ENCODE measurements around the gene IL9R.
"Not testable (repeated sequence)": the region's sequence is repeated elsewhere in the genome, so short reads cannot be mapped to it uniquely, and the experiment has no call there.

IL9R gene

DNA sequence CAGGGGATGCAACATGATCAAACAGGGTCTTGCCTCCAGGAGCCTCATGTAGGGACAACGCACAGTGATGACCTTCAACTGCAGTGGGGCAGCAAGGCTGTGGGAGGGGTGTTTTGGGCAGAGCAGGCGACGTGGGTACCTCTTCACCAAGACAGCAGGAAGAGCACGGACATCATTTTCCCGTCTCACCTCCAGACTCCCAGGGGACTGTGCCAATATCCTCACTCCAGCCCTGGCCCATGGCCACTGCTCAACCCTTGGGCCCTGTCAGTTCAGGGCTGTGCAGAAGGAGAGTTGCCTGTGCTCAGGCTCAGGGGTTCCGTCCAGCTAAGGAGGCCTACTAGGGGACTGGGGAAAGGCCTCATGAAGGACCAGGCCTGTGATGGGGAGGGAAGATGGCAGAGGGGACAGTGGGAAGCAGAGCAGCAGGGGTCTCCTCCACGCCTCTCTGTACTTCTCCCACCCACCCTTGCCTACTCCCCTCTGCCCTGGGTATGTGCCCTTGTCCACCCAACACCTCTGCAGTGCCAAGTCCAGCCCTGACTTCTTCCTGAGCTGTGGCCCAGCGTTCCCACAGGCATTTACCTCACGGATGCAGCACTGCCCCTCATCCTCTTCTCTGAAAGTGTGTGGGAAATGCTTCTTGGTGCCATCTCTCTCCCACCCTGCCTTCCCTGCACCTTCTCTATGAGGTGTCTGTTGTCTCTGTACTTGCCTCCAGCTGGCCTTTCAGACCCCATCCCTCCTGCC lies 1.4 kb downstream of the IL9R start:
- no peak for DNase-seq (ENCODE audit: low spot score)

DNA sequence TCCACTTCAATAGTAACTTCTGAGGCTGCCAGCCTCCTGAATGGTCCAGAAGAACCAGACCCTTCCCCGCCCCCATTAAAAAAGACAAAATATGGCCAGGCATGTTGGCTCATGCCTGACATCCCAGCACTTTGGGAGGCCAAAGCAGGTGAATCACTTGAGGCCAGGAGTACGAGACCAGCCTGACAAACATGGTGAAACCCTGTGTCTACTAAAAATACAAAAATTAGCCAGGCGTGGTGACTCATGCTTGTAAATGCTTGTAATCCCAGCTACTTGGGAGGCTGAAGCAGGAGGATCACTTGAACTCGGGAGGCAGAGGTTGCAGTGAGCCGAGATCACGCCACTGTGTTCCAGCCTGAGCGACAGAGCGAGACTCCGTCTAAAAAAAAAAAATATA lies 2.3 kb downstream of the IL9R start:
- DNase-seq (ENCODE audit: low spot score) = not testable (repeated sequence)

DNA sequence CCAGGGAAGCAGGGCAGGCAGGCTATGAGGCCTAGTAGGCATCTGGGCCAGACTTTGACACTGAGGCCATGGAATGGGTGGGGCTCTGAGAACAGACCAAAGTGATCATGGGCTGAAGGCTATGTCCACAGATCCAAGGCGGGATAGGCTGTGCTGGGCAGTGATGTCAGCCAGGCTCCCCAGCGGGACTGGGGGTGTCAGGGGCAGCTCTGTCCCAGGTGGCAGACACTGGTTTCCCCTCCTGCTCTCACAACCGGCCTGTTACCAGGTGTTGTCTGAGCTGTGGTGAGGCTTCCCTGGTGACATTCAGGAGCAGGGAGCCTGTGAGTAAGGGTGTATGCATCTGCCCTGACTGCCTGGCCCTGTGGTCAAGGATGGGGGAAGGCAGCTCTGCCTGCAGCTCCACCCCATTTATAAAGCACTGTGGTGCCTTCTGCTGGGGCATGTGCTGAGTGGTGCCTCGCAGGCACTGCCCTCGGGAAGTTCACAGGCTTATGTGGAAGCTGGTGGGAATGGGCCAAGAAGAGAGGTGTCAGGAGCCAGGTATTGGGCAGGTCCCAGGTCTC lies 2.9 kb downstream of the IL9R start:
- no peak for DNase-seq (ENCODE audit: low spot score)

DNA sequence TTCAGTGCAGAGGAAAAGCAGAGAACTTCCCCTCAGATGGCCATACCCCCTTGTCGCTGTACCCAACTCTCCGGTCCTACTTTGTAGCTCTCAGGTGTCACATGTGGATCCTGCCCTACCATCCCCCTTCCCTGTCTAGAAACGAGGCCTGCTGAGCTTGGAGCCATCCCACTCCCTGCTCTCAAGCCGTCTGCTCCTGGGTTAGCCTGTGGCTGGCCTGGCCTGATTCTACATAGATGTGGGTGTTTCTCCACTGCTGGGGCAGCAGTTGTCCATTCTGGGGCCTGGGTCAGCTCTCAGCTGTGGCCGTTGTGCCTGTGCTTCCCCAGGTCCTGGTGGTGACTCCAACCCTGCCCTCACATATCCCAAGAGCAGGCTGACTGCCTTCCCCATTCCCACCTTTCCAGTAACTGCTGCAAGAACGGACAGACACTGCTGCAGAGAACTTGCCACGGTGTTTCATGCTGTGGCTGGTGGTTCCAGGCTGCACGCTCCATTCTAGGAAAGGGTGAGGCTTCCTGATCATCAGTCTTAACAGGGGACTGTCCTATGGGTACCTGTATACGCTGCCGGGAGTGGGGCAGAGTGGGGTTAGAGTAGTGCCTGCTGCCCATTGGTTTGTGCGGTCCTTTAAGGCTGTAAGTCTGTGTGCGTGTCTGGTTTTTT lies 3.6 kb downstream of the IL9R start:
- no peak for DNase-seq (ENCODE audit: low spot score)

DNA sequence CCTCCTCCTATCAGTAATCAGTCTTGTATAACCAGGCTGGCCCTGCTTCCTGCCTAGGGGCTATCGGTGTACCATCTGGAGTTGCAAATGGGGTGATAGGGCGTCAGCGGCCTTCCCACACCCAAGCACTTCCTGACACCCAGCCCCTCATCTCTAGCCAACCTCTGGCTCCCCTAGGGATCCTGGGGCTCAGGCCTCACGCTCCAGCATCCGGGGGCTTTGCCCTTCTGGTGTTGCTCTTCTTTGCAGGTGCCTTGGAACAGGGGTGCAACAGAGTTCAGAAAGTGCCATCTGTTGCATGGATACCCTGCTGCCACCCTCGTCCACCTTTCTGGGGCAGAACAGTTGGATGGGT lies 4.1 kb downstream of the IL9R start:
- no peak for DNase-seq (ENCODE audit: low spot score)

DNA sequence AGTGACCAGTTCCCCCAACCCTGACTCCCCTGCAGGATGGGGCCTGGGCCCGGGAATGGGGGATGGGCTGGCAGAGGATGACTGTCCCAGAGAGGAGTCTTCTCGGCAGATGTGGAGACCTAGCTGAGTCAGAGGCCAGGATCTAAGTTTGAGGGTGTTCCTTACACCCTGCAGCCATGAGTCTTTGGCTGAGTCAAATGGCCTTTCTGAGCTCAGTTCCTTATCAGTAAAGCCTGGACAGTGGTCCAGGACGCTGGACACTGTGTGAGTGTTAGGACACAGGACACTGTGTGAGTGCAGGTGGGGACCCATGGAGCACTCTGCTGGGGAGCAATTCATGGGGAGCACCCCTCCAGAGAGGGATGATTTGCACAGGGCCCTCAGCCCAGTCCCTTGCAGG lies 5.0 kb downstream of the IL9R start:
- DNase-seq (ENCODE audit: low spot score) = no peak

DNA sequence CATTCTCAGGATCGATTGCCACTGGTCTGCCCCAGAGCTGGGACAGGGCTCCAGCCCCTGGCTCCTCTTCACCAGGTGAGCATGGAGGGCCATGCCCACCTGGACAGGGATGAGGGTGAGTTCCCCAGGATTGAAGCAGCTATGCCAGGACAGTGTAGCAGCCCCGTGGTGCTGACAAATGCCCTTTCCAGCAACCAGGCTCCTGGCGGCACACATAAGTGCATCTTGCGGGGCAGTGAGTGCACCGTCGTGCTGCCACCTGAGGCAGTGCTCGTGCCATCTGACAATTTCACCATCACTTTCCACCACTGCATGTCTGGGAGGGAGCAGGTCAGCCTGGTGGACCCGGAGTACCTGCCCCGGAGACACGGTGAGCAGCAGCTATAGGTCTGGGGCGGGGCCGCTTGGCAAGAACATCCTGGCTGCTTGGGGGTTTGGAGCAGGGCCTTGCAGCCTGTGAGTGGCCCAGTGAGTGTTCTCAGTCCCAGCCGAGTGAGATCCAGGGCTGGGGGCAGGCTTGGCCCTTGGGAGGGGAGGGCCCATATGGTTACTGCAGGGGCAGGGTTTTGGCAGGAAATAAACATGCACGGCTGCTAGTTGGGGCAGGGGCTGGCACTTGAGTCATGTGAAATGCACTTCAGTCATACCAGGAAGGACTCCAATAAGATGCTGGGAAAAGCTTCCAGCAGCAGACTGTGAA lies 6.1 kb downstream of the IL9R start:
- no peak for DNase-seq (ENCODE audit: low spot score)

DNA sequence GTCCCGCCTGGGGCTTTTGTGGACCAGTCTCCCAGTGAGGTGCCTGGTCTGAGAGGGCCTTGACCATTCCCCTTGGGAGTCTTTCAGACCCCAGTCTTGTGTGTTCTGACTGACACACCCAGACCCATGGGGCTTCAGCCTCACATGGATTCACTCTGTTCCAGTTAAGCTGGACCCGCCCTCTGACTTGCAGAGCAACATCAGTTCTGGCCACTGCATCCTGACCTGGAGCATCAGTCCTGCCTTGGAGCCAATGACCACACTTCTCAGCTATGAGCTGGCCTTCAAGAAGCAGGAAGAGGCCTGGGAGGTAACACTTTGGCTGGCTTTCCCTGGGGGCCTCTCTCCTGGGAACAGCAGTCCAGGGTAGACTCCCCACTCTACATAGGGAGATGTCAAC lies 6.8 kb downstream of the IL9R start:
- DNase-seq (ENCODE audit: low spot score) = no peak

DNA sequence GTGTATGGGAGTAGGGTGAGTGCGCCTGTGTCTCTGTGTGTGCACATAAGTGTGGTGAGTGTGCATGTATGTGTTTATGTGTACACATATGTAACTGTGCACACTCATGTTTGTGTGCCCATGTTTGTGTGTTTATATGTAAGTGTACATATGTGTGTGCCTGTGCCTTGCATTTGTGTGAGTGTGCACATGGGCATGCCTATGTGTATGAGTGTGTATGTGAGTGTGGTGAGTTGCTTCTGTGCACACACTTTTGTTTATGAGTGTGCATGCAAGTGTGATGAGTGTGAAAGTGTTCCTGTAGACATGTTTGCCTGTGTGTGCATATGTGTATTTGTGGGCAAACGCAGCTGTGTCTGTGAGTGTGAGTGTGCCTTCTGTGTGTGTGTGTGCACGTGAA lies 7.2 kb downstream of the IL9R start:
- no peak for DNase-seq (ENCODE audit: low spot score)

DNA sequence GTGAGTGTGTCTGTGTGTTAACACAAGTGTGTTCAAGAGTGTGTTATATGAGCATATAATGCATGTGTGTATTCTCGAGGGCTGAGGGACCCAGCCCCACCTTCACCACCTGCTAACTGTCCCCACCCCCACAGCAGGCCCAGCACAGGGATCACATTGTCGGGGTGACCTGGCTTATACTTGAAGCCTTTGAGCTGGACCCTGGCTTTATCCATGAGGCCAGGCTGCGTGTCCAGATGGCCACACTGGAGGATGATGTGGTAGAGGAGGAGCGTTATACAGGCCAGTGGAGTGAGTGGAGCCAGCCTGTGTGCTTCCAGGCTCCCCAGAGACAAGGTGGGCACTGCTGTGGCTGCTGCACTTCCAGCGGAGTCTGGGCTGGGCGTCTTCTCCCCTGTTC lies 7.6 kb downstream of the IL9R start:
- no peak for DNase-seq (ENCODE audit: low spot score)

DNA sequence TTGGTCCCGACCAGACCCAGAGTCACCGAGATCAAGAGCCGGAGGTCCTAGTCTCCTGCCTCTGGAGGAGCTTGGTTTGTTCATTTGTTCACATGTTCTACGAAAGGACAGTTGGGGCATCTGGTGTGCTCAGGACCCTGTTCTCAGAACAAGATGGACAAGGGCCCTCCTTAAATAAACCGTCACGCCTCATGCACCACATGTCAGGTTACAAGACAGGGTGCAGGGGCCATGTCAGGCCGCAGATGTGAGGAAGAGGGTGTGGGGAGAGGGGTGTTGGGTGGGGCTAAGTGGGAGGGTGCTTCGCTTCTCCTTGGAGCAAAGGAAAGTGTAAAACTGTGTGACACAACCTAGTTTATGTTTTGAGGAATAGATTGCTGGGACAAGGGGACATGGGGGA lies 9.0 kb downstream of the IL9R start:
- DNase-seq (ENCODE audit: low spot score) = not testable (repeated sequence)

DNA sequence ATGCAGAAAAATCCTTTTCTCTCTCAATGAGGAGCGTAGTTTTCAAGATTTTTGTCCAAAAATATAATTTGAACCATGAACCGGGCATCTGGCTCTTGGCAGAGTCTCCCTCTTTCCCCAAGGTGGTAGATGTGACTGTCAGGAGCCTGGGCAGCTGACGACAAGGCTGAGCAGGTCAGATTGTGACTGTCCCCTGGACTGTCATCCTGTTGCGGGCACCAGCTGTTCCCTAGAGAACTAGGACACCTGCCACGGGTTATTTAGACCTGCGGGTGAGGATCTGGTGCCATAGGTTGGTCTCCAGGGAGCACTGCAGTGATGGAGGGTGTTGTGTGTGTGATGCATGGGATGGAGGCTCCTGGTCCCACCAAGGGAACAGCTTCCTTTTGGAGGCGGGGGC lies 10.9 kb downstream of the IL9R start:
- not testable (repeated sequence) for DNase-seq (ENCODE audit: low spot score)

DNA sequence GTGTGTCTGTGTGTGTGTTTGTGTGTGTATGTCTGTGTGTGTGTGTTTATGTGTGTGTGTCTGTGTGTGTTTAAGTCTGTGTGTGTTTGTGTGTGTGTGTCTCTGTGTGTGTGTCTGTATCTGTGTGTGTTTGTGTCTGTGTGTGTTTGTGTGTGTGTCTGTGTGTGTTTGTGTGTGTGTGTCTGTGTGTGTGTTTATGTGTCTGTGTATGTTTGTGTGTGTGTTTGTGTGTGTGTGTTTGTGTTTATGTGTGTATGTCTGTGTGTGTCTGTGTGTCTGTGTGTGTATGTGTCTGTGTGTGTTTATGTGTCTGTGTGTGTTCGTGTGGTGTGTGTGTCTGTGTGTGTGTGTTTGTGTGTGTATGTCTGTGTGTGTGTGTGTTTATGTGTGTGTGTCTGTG lies 11.4 kb downstream of the IL9R start:
- no peak for DNase-seq (ENCODE audit: low spot score)

DNA sequence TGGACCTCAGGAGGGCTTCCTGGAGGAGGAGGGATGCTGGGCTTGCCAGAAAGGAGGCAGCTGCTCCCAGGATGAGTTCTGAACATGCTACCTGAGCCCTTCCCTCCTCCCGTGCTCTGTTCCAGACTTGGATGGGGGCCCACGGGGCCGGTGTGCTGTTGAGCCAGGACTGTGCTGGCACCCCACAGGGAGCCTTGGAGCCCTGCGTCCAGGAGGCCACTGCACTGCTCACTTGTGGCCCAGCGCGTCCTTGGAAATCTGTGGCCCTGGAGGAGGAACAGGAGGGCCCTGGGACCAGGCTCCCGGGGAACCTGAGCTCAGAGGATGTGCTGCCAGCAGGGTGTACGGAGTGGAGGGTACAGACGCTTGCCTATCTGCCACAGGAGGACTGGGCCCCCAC lies 12.2 kb downstream of the IL9R start:
- DNase-seq (ENCODE audit: low spot score) = not testable (repeated sequence)

DNA sequence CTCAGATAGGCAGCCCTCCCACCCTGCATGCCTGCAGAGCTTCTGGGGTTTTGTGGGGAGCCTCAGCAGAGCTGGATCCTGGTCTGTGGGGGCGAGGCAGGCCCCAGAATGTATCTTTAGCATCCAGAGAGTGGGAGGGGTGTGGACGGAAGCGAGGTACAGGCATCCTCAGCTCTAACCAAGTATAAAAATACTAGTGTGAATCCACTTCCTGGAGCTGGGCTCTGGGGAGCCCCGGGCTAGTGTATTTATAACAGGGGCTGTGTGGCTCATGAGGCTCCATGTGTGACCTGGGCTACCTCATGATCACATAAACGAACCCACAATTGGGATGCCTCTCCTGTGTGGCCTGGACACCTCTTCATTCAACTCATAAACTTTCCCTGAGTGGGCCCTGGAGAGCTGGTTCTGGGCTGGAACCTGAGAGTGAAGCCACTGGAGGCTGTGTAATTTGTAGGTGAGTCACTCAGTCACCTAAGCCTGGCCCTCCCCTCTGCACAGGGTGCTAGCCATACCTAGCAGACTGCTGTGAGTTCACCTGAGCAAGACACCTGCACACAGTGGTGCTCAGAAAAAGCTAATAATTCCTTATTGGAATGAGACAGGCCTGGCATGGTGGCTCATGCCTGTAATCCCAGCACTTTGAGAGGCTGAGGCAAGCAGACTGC lies 15.9 kb downstream of the IL9R start:
- not testable (repeated sequence) for DNase-seq (ENCODE audit: low spot score)

DNA sequence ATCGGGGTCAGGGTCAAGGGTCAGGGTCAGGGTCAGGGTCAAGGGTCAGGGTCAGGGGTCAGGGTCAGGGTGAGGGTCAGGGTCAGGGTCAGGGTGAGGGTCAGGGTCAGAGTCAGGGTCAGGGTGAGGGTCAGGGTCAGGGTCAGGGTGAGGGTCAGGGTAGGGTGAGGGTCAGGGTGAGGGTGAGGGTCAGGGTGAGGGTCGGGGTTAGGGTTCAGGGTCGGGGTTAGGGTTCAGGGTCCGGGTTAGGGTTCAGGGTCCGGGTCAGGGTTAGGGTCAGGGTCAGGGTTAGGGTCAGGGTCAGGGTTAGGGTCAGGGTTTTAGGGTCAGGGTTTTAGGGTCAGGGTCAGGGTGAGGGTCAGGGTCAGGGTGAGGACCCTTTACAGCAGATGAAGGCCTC lies 22.4 kb downstream of the IL9R start:
- not testable (repeated sequence) for DNase-seq (ENCODE audit: low spot score)

DNA sequence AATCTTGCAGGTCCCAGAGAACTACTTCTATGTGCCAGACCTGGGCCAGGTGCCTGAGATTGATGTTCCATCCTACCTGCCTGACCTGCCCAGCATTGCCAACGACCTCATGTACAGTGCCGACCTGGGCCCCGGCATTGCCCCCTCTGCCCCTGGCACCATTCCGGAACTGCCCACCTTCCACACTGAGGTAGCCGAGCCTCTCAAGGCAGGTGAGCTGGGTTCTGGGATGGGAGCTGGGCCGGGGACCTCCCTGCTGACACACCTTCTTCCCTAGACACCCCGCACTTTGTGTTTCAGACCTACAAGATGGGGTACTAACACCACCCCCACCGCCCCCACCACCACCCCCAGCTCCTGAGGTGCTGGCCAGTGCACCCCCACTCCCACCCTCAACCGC lies 25.5 kb downstream of the IL9R start:
- DNase-seq (ENCODE audit: low spot score) = not testable (repeated sequence)

DNA sequence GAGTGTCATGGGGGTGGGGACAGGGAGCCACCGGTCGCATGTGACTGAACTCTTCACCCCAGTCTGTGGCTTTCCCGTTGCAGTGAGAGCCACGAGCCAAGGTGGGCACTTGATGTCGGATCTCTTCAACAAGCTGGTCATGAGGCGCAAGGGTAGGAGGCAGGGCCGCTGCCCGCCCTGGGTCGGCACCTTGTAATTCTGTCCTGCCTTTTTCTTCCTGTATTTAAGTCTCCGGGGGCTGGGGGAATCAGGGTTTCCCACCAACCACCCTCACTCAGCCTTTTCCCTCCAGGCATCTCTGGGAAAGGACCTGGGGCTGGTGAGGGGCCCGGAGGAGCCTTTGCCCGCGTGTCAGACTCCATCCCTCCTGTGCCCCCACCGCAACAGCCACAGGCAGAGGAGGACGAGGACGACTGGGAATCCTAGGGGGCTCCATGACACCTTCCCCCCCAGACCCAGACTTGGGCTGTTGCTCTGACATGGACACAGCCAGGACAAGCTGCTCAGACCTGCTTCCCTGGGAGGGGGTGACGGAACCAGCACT lies 27.5 kb downstream of the IL9R start:
- not testable (repeated sequence) for DNase-seq (ENCODE audit: low spot score)

DNA sequence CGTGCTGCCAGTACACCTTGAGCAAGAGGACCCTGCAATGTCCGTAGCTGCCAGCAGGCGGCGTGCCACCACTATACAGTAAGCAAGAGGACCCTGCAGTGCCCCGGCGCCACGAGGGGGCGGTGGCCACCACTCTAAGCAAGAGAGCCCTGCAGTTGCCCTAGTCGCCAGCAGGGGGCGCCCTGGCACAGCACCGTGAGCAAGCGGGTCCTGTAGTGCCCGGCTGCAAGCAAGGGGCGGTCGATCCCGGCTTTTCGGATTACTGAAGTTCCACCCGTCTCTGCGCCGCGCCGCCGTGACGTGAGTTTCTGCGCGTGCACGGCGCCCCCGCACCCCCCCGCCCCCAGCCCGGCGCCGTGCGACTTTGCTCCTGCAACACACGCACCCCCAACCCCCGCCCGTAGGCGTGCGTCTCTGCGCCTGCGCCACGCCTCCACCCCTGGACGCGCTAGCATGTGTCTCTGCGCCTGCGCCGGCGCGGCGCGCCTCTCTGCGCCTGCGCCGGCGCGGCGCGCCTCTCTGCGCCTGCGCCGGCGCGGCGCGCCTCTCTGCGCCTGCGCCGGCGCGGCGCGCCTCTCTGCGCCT lies 31.2 kb downstream of the IL9R start:
- not testable (repeated sequence) for DNase-seq (ENCODE audit: low spot score)

DNA sequence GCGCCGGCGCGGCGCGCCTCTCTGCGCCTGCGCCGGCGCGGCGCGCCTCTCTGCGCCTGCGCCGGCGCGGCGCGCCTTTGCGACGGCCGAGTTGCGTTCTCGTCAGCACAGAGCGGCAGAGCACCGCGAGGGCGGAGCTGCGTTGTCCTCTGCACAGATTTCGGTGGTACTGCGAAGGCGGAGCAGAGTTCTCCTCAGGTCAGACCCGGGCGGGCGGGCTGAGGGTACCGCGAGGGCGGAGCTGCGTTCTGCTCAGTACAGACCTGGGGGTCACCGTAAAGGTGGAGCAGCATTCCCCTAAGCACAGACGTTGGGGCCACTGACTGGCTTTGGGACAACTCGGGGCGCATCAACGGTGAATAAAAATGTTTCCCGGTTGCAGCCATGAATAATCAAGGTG lies 31.8 kb downstream of the IL9R start:
- DNase-seq (ENCODE audit: low spot score) = not testable (repeated sequence)

DNA sequence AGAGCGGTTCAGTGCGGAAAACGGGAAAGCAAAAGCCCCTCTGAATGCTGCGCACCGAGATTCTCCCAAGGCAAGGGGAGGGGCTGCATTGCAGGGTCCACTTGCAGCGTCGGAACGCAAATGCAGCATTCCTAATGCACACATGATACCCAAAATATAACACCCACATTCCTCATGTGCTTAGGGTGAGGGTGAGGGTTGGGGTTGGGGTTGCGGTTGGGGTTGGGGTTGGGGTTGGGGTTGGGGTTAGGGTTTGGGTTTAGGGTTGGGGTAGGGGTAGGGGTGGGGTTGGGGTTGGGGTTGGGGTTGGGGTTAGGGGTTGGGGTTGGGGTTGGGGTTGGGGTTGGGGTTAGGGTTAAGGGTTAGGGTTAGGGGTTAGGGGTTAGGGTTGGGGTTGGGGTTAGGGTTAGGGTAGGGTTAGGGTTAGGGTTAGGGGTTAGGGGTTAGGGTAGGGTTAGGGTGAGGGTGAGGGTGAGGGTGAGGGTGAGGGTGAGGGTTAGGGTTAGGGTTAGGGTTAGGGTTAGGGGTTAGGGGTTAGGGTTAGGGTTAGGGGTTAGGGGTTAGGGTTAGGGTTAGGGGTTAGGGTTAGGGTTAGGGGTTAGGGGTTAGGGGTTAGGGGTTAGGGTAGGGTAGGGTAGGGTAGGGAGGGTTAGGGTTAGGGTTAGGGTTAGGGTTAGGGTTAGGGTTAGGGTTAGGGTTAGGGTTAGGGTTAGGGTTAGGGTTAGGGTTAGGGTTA lies 32.4 kb downstream of the IL9R start:
- DNase-seq (ENCODE audit: low spot score) = not testable (repeated sequence)
